GM13977 (cell line): ENCODE data around the gene RECQL.

Experiments
- DNase-seq: peaks from one replicate; pipeline ENCODE4 v3.0.0; 2012; ENCODE audit warnings: low spot score
- CTCF ChIP-seq: IDR thresholded peaks from 2 replicates; pipeline ENCODE4 v1.5.1; 2012; ENCODE audit warnings: mild to moderate bottlenecking, control low read depth; ENCODE audit not compliant: insufficient read depth; ENCODE audit errors: extremely low read depth, missing control alignments
- in situ Hi-C: fragments of 300-500 bp; cut with MboI; formaldehyde crosslinking; loops from one replicate; pipeline ENCODE4 v1.12.0; 2022; ENCODE audit warnings: low sequenced_read_pairs, low pct_unique_long_range_greater_than_20kb, mixed read lengths, inconsistent platforms; ENCODE audit not compliant: unreplicated experiment

RECQL gene

GRCh38 chr12:21485998-21486397, 15.4 kb downstream of the RECQL start:
- DNase-seq: no peak
- in situ Hi-C loops: loop anchor here (25.0 kb wide), 1 partner anchor 976 kb away; no protein-coding TSS in a partner anchor
- no peak for TF ChIP-seq CTCF

- TF ChIP-seq CTCF: no peak
- in situ Hi-C loops: loop anchor here (25.0 kb wide), 1 partner anchor 979 kb away; no protein-coding TSS in a partner anchor
- DNase-seq: no peak
Observed at GRCh38 chr12:21483531-21483930, 17.9 kb downstream of the RECQL start.

- in situ Hi-C loops: loop anchor here (25.0 kb wide), 1 partner anchor 983 kb away; no protein-coding TSS in a partner anchor
- DNase-seq: no peak
- TF ChIP-seq CTCF: no peak
Observed at GRCh38 chr12:21478756-21479455, 22.5 kb downstream of the RECQL start.

- no peak for TF ChIP-seq CTCF
- in situ Hi-C loops: loop anchor here (25.0 kb wide), 1 partner anchor 985 kb away; no protein-coding TSS in a partner anchor
- no peak for DNase-seq
Observed at GRCh38 chr12:21476949-21477348, 24.5 kb downstream of the RECQL start.

GRCh38 chr12:21475552-21475951, 25.9 kb downstream of the RECQL start:
- DNase-seq: no peak
- no peak for TF ChIP-seq CTCF
- in situ Hi-C loops: loop anchor here (25.0 kb wide), 1 partner anchor 987 kb away; no protein-coding TSS in a partner anchor

GRCh38 chr12:21472197-21472823, 29.1 kb downstream of the RECQL start:
- in situ Hi-C loops: no loop called here
- DNase-seq: no peak
- TF ChIP-seq CTCF: no peak
